Measurements from ENCODE around the gene BTNL8. TPM values are rescaled to one million over a fixed set of nuclear protein-coding genes. Genes with fewer than 3 reads are reported as not detected.

Gene BTNL8
- total and polyA plus RNA-seq, 2 donors (not counting 3 experiments of a cell fraction or from before 2014, with no cell fraction given) = not detected

DNA sequence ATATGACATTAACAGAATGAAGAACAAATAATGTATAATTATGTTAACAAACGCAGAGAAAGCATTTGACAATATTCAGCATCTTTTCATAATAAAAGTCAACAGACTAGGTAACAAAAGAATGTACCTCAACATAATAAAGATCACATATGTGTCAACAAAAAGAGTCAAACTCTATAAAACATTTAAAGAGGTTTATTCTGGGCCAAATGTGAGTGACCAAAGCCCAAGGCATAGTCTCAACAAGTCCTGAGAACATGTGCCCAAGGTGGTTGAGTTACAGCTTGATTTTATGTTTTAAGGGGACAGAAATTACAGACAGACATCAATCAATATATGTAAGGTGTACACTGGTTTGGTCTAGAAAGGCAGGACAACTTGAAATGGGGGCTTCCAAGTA lies 19.4 kb downstream of the BTNL8 start:
- intact Hi-C loops (cut with micrococcal nuclease) = no loop called here
- dilution Hi-C loops (cut with MboI; ENCODE audit: extremely low pct_ligation_motif_present, low sequenced_read_pairs) = no loop called here
- H3K27ac ChIP-seq (ENCODE audit: insufficient read depth, low read depth, low read length) = no peak overlapping the region
- no peak for TF ChIP-seq POLR2A (IDR thresholded peaks at IDR 0.05; ENCODE audit: low read depth, low read length)
- TF ChIP-seq POLR2AphosphoS5 (IDR thresholded peaks at IDR 0.05; ENCODE audit: insufficient read depth, low read depth, low read length) = no peak
- no peak overlapping the region for H3K4me3 ChIP-seq (replicated peaks in 1 of 3; ENCODE audit: insufficient read depth in 1 of 3, low read depth in 1 of 3, low read length in 3 of 3)
- no peaks in the 10 kb centered on the region for H3K4me1 ChIP-seq (ENCODE audit: control insufficient read depth, extremely low read depth, insufficient read depth, low read length)
- no peak overlapping the region for H3K9ac ChIP-seq (replicated peaks; ENCODE audit: extremely low read depth, insufficient read depth, low read length)
- CTCF ChIA-PET = no interaction called here
- no peak overlapping the region for H2AFZ ChIP-seq (ENCODE audit: low read depth, low read length)
- POLR2A ChIA-PET = no interaction called here
- H3K36me3 ChIP-seq (ENCODE audit: control insufficient read depth in 2 of 2, extremely low read depth in 1 of 2, insufficient read depth in 2 of 2, low read length in 2 of 2) = no peaks in the 10 kb centered on the region
- FAIRE-seq (no peak), DNase-seq (ENCODE audit: low read depth, low spot score) (no peak)
- no peak overlapping the region for H3K4me2 ChIP-seq (ENCODE audit: insufficient read depth, low read length)
- no peaks in the 10 kb centered on the region for H3K27me3 ChIP-seq (ENCODE audit: control insufficient read depth in 2 of 2, insufficient read depth in 2 of 2, low read length in 2 of 2)
- no peaks in the 10 kb centered on the region for H3K9me3 ChIP-seq (replicated peaks; ENCODE audit: control insufficient read depth, insufficient read depth, low read length)
- H3K9me1 ChIP-seq (replicated peaks; ENCODE audit: control insufficient read depth, extremely low read depth, insufficient read depth, low read length) = no peaks in the 10 kb centered on the region
- H3K79me2 ChIP-seq (ENCODE audit: control insufficient read depth, insufficient read depth, low read length) = no peaks in the 10 kb centered on the region
- H4K20me1 ChIP-seq (replicated peaks; ENCODE audit: control insufficient read depth, extremely low read depth, insufficient read depth, low read length) = no peaks in the 10 kb centered on the region
- no TSS peak for BruUV-seq (replicated peaks)

DNA sequence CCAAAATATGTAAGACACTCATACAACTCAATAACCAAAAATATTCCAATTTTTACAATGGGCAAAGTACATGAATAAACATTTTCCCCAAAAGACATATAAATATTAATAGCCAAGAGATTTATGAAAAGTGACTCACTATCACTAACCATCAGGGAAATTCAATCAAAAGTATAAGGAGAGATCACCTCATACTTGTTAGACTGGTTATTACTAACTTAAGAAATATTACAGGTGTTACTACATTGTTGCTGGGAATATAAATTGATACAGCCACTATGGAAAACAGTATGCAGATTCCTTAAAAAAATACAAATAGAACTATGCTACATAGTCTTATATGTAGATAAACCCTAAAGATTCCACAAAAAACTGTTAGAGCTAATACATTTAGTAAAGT lies 21.8 kb downstream of the BTNL8 start:
- no TSS peak for BruUV-seq (replicated peaks)
- FAIRE-seq (no peak), DNase-seq (ENCODE audit: low read depth, low spot score) (no peak)
- Histone ChIP-seq H3K4me1 (ENCODE audit: control insufficient read depth, extremely low read depth, insufficient read depth, low read length) (no peaks in the 10 kb centered on the region), H4K20me1 (replicated peaks; ENCODE audit: control insufficient read depth, extremely low read depth, insufficient read depth, low read length) (no peaks in the 10 kb centered on the region), H3K36me3 (ENCODE audit: control insufficient read depth in 2 of 2, extremely low read depth in 1 of 2, insufficient read depth in 2 of 2, low read length in 2 of 2) (no peaks in the 10 kb centered on the region), H3K4me2 (ENCODE audit: insufficient read depth, low read length) (no peak overlapping the region), H3K9me3 (replicated peaks; ENCODE audit: control insufficient read depth, insufficient read depth, low read length) (no peaks in the 10 kb centered on the region), H3K27me3 (ENCODE audit: control insufficient read depth in 2 of 2, insufficient read depth in 2 of 2, low read length in 2 of 2) (no peaks in the 10 kb centered on the region), H3K4me3 (replicated peaks in 1 of 3; ENCODE audit: insufficient read depth in 1 of 3, low read depth in 1 of 3, low read length in 3 of 3) (no peak overlapping the region), H3K9me1 (replicated peaks; ENCODE audit: control insufficient read depth, extremely low read depth, insufficient read depth, low read length) (no peaks in the 10 kb centered on the region), H2AFZ (ENCODE audit: low read depth, low read length) (no peak overlapping the region), H3K9ac (replicated peaks; ENCODE audit: extremely low read depth, insufficient read depth, low read length) (no peak overlapping the region), H3K27ac (ENCODE audit: insufficient read depth, low read depth, low read length) (no peak overlapping the region), H3K79me2 (ENCODE audit: control insufficient read depth, insufficient read depth, low read length) (no peaks in the 10 kb centered on the region)
- CTCF ChIA-PET = no interaction called here
- TF ChIP-seq GATA2 (IDR thresholded peaks at IDR 0.05; ENCODE audit: insufficient read depth, insufficient read length, low read depth, low read length) (no peak), MYC (IDR thresholded peaks at IDR 0.05; ENCODE audit: low read depth, low read length) (no peak), EZH2 (IDR thresholded peaks at IDR 0.05; ENCODE audit: borderline replicate concordance, low read depth, low read length, severe bottlenecking) (no peak), POLR2AphosphoS5 (IDR thresholded peaks at IDR 0.05; ENCODE audit: insufficient read depth, low read depth, low read length) (no peak), POLR2A (IDR thresholded peaks at IDR 0.05; ENCODE audit: low read depth, low read length) (no peak)
- TF ChIP-seq, protein P1, sequence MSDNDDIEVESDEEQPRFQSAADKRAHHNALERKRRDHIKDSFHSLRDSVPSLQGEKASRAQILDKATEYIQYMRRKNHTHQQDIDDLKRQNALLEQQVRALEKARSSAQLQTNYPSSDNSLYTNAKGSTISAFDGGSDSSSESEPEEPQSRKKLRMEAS (IDR thresholded peaks at IDR 0.05; ENCODE audit: insufficient read depth, insufficient read length) = no peak
- POLR2A ChIA-PET = no interaction called here
- dilution Hi-C loops (cut with MboI; ENCODE audit: extremely low pct_ligation_motif_present, low sequenced_read_pairs) (no loop called here), intact Hi-C loops (cut with micrococcal nuclease) (no loop called here)
